Left ventricle myocardium superior (tissue), 1 donor: ENCODE data around the gene TMEM61. TPM values are rescaled to one million over a fixed set of nuclear protein-coding genes. Genes with fewer than 3 reads are reported as not detected.
A peak's percentile ranks its signal among the peaks of the same experiment; 100 is the strongest.
"Not testable (repeated sequence)": the region's sequence is repeated elsewhere in the genome, so short reads cannot be mapped to it uniquely, and the experiment has no call there.

Source experiments
- ATAC-seq: fragments of 200-7000 bp; cut with Tn5 transposase; one replicate; pipeline ENCODE4 v1.9.1; 2020; ENCODE audit warnings: mild to moderate bottlenecking, moderate library complexity
- DNase-seq: peaks from one replicate; pipeline ENCODE4 v3.0.0-alpha.2; 2020
- intact Hi-C: fragments of 100-400 bp; cut with micrococcal nuclease; formaldehyde crosslinking; loops from one replicate; pipeline ENCODE4 v1.11.0; 2022
- total RNA-seq: library from RNA; stranded (reverse); fragmentation: NEBNext Ultra II Directional; extraction: Animal tissue kit (Norgen Biotek cat#: 25700); gene quantifications from one replicate; pipeline ENCODE4 v1.2.1, GENCODE V29; 2021
- donor health status: DM: no; HTN: yes; CAD: no; lungs with severe emphysema.

Gene TMEM61
- total RNA-seq, 1 donor from 2014 or later, result 0.30 TPM

- intact Hi-C loops, result no loop called here
- ATAC-seq, result no peak
- no peak for DNase-seq
Observed at GRCh38 chr1:54955359-54955758, 25.1 kb upstream of the TMEM61 start.

DNA sequence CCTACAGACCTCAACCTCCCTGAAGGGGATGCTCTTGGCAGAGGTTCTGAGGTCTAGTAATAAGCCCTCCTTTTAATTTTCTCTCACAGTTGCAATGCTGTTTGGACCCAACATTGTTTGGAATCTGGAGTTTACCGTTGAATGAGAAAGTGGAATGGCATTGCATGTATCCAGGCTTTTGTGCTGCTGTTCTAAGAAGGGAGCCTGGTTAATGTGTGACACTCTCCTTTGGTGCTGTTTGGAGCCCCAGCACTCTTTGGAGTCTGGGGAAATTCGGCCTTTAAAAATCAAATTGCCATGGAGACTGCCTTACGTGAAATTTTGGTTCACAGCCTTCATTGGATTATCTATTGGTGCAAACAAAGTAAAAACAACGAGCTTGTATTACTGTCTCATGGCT is 23.7 kb upstream of the TMEM61 start:
- intact Hi-C loops, result no loop called here
- DNase-seq (no peak), ATAC-seq (no peak)

DNA sequence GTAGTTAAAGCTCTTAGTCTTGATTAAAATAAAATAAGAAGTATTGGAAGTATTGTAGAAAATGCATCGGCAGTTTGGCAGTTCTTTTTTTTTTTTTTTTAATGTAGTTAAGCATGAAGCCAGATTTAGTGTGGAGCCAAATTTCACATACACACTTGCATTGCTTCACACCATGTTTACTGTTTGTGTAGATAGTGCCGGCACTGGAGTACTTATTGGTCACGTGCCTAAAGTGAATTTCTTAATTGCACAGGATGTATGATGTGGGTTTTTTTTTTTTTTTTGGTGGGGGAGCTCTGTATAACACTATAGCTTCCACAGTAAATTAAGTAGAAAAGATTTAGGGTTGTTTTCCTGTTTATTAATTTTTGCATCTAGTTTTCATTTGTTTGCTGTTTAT is 21.2 kb upstream of the TMEM61 start:
- DNase-seq (no peak), ATAC-seq (no peak)
- intact Hi-C loops, result no loop called here

GRCh38 chr1:54962612-54963395 is 17.6 kb upstream of the TMEM61 start:
- DNase-seq, result no peak
- intact Hi-C loops, result no loop called here
- ATAC-seq, result no peak

DNA sequence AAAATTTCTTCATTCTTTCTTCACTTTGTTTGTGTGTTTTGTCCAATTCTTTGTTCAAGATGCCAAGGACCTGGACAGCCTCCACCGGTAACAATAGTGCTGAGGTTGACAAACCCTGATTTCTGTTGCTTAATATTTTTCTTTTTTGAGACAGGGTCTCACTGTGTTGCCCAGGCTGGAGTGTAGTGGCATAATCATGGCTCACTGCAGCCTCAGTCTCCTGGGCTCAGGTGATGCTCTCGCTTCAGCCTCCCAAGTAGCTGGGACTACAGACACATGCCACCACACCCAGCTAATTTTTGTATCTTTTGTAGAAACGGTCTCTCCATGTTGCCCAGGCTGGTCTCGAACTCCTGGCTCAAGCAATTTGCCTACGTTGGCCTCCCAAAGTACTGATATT is 16.6 kb upstream of the TMEM61 start:
- ATAC-seq, DNase-seq, intact Hi-C loops: not testable (repeated sequence)

GRCh38 chr1:54965624-54966340 is 14.6 kb upstream of the TMEM61 start:
- intact Hi-C loops, result no loop called here
- ATAC-seq, result peak; percentile 63
- DNase-seq, result peak; percentile 62

GRCh38 chr1:54967372-54967771 is 13.1 kb upstream of the TMEM61 start:
- DNase-seq (no peak), ATAC-seq (no peak)
- intact Hi-C loops, result no loop called here

DNA sequence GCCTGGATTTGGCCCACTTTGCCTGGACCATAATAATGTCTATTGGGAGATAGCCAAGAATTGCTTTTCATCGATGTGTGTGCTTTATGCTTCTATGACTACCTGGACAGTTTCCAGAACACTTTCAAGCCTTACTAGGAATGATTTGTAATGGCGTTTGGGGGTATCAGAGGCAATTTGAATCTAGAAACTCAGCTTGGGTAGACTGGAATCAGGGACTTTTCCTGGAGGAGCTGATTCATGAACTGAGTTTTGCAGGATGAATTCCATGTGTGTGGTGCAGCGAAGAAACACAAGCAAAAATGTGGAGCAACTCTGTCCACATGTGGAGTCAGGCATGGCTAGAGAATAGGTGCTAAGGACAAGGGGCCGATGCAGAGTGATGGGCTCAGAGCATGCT is 11.9 kb upstream of the TMEM61 start:
- DNase-seq, result no peak
- intact Hi-C loops, result no loop called here
- no peak for ATAC-seq

- intact Hi-C loops, result no loop called here
- ATAC-seq, result no peak
- DNase-seq, result no peak
Observed at GRCh38 chr1:54969879-54970278, 10.5 kb upstream of the TMEM61 start.

- ATAC-seq (no peak), DNase-seq (no peak)
- intact Hi-C loops, result no loop called here
Observed at GRCh38 chr1:54970901-54971300, 9.5 kb upstream of the TMEM61 start.

- intact Hi-C loops, result no loop called here
- ATAC-seq (no peak), DNase-seq (no peak)
Observed at GRCh38 chr1:54971317-54971791, 9.1 kb upstream of the TMEM61 start.

DNA sequence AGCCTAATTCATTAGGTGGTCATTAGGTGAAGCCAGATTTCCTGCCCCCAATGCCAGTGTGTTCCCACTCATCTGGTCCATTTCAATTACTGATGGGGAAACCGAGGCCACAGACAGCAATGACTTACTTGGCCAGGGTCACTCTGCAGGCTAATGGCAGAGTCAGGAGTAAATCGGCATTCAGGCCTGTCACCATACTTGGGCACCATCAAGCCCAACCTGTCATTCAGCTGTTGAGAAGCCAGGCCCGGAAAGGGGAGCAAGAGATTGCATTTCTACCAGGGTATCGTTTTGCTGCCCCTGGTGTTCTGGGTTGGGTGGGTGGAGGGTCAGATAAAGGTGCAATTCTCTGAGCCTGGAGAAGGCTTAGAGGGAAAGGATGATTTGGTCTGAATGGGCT is 8.0 kb upstream of the TMEM61 start:
- DNase-seq, result no peak
- intact Hi-C loops, result no loop called here
- no peak for ATAC-seq

DNA sequence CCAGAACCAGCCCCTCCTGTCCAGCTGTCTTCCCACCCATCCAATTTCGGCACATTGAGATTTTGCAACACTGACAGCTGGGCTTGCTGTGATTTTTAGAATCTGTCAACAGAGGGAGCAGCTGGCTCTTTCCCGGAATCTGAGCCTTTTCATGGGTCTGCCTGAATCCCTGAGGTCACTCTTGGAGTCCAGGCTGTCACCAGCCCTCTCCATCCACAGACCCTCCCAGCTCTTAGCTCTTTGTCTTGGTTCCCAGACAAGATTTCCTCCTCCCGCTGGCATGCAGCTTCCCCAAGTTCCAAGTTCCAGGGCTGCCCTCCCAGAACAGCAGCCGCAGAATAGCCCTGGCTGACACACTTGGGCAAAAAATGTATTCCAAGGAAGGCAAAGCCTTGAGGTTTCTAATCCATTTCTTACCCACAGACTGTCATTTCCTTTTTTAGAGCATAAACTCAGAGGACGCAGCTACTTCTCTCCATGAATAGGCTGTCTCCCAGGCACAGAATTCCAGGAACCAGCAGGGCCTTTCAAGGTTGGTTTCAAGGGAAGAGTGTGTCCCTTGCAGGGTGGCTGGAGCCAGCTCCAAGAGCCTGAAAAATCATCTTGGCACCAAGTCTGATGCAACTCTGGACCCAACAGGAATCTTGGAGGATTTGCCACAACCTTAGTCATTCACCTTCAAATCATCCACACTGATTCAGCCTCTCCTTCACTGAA is 7.1 kb upstream of the TMEM61 start:
- intact Hi-C loops, result no loop called here
- ATAC-seq (peak; percentile 98), DNase-seq (peak; percentile 62)

DNA sequence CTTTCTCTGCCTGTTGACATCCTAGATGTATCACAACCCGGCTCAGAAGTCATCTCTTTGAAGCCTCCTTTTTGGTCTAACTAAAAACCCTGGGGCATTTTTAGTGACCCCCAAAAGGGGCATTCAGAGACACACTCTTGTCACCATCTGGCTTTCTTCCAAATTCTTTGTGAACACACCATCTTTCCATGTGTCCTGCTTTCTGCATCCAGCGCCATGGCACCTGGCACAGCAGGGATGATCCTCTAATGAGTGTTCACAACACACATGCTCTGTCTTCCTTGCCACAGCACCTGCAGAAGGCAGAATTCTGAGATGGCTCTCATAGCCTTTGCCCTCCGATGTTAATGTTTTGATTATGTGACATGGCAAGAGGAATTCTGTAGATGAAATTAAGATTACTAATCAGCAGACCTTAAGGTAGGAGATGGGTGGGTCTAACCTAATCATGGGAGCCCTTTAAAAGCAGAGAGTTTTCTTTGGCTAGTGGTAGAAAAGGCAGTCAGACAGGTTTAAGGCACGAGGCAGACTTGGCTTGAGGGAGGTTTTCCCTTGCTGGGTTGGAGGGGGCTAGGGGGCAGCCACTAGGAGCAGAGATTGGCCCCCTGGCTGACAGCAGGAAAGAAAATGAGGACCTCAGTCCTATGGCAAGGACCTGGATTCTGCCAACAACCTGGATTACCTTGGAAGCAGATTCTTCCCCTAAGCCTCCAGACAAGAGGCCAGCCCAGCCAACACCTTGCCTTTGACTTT is 4.9 kb upstream of the TMEM61 start:
- intact Hi-C loops, result no loop called here
- DNase-seq (no peak), ATAC-seq (no peak)

- DNase-seq (no peak), ATAC-seq (no peak)
- intact Hi-C loops, result no loop called here
Observed at GRCh38 chr1:54976747-54977146, 3.7 kb upstream of the TMEM61 start.

GRCh38 chr1:54977533-54978297 is 2.7 kb upstream of the TMEM61 start:
- ATAC-seq, result no peak
- no peak for DNase-seq
- intact Hi-C loops, result no loop called here

GRCh38 chr1:54978528-54979326 is 1.7 kb upstream of the TMEM61 start:
- DNase-seq, result no peak
- intact Hi-C loops, result no loop called here
- no peak for ATAC-seq

- intact Hi-C loops, result no loop called here
- ATAC-seq (no peak), DNase-seq (no peak)
Observed at GRCh38 chr1:54979327-54979891, 1.0 kb upstream of the TMEM61 start.
